Cardiac fibroblast (primary cell): ENCODE results near the gene PTTG1.

Source experiments
- DNase-seq, 2 donors: peaks; one replicate each; pipeline versions ENCODE4 v3.0.0 to v3.0.0-alpha.2; 2010; ENCODE audit warnings: low read depth in 2 of 2
- H3K4me3 ChIP-seq, 2 donors: replicated peaks in 1 of 2; 1 replicate in 1 of 2; 2 replicates in 1 of 2; pipeline ENCODE4 v1.5.1; 2011; ENCODE audit warnings: low read depth in 2 of 2, low read length in 2 of 2, mild to moderate bottlenecking in 2 of 2, moderate library complexity in 1 of 2
- TF ChIP-seq, protein P1 (sequence below): IDR thresholded peaks from one replicate; pipeline ENCODE4 v1.5.1; 2011; ENCODE audit warnings: low read depth, mild to moderate bottlenecking, low read length, inconsistent platforms

PTTG1 gene

DNA sequence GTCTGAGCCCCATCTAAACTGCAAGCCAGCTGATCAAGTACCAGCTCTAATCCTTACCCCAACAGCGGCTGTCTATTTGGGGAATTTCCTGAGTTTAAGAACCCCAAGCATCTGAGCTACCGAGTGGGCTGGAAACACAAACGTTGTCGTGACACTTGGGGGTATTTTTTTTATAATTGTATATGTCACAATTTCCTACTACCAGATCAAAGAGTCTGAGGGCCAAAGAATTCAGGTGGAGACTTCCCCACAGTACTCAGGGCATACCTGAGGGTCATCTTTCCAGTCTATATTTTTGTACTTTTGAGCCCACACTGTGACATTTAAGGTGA lies 42.8 kb downstream of the PTTG1 start:
- no peak for DNase-seq
- TF ChIP-seq, protein P1, sequence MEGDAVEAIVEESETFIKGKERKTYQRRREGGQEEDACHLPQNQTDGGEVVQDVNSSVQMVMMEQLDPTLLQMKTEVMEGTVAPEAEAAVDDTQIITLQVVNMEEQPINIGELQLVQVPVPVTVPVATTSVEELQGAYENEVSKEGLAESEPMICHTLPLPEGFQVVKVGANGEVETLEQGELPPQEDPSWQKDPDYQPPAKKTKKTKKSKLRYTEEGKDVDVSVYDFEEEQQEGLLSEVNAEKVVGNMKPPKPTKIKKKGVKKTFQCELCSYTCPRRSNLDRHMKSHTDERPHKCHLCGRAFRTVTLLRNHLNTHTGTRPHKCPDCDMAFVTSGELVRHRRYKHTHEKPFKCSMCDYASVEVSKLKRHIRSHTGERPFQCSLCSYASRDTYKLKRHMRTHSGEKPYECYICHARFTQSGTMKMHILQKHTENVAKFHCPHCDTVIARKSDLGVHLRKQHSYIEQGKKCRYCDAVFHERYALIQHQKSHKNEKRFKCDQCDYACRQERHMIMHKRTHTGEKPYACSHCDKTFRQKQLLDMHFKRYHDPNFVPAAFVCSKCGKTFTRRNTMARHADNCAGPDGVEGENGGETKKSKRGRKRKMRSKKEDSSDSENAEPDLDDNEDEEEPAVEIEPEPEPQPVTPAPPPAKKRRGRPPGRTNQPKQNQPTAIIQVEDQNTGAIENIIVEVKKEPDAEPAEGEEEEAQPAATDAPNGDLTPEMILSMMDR: no peak
- H3K4me3 ChIP-seq: no peak overlapping the region

DNA sequence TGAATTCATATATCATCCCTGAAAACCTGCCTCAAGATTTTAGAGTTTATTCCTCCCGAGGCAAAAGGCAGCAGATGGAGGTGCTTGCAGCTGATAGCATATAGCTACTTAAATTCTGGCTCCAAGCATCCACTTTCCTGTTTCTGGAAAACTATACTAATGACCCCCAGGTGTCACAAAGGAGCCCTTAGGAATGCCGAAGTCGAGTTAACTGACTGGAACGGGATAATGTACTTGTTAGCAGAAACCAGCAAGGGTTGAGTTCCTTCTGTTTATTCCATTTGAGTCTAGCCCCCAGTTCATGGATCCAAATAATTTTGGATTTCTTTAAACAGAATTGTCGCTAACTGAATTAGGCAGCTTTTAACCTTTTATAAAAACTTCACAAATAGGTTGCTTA lies 44.5 kb downstream of the PTTG1 start:
- TF ChIP-seq, protein P1: no peak
- no peak for DNase-seq
- H3K4me3 ChIP-seq: no peak overlapping the region

DNA sequence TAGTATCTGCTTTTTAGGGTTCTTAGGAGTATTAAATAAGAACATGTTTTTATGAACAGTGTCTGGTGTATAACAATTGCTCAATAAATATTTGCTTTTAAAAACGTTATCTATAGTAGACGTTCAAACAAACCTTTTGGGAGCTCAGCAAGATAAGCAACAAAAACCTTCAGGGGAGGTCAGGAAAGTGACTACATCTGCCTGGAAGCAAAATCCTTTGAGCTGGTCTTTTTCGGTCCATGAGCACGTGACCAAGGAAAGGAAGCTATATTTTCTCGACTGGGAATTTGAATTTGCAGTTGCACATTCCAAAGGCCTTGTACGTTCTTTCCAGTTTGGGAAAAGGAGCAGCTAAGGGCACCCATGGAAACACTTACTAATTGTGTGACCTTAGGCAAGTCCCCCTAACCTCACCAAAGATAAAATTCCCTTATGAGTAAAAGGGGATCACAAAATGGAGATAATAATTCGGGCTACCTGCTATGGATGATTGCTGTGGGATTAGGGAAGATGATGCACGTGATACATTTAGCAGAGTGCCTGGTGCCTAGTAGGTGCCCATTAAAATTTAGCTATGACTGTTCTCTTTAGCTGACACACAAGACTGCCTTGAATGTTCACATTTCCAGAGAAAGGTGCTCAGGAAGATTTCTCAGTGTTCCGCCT lies 45.4 kb downstream of the PTTG1 start:
- peak overlapping the region in 1 of 2 donors; percentile 51 for H3K4me3 ChIP-seq
- TF ChIP-seq, protein P1: no peak
- DNase-seq: peak; percentile 57 to 70

DNA sequence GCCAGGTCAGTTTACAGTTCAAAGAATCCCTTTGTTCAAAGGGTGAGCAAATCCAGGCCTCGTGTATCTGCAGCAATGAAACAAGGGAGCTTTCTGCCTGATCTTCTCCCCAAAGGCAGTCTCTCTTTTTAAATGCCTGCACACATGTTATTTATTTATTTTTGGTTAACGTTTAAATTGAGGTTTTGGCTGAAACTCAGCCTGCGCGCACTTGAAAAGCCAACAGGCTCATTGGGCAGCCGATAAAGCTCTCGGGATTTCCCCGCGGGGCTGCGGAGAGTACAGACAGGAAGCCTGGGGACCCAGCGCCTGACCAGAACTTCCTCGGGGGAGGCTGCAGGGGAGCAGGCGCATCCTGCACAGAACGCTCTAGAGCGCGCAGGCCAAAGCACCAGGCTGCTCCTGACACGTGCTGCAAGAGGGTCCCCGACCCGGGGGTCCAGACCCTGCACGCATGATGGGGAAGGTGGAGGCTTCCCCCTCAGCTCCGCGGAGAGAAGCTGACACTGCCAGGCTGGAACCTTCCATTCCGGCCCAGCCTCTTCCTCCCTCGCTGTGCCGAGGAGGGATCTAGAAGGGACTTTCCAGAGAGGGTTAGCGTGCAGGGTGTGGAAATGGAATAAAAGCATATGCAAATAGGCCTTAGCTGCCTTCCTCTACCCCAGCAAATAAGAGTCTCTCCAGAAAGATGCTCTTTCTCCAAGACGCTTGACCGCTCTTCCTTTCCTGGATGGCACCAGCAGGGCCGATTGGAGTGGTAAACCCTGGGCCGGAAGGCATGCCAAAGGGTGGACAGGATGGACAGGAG lies 46.1 kb downstream of the PTTG1 start:
- DNase-seq: peak; percentile 57 to 93
- H3K4me3 ChIP-seq: peak overlapping the region in 1 of 2 donors; percentile 51
- TF ChIP-seq, protein P1: no peak

DNA sequence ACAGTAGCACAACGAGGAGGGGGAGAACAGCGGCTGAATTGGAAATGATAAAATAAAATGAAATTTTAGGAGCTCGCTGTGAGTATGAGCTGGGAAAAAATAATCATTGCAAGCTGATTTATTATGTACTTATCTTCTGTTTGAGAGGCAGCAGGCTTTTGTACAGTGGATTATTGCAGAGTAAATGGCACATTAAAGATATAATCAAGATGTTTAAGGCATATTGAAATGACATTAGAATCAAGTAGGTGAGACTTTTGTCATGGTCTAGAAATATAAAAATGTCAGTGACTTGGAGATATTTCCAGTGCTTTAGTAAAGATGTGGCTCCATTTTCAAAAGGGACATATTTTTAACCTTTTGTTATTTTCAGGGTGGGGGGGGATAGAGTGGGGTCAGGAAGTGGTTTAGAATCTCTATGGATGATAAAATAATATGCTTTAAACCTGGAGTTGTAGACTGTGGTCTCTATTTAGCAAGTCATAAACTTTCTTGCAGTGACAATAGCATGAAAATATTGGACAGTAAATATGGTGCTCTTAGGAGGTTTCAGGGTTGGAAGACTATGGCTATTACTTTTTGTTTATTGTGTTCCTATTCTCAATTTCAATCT lies 46.8 kb downstream of the PTTG1 start:
- no peak for DNase-seq
- TF ChIP-seq, protein P1: no peak
- H3K4me3 ChIP-seq: peak overlapping the region in 1 of 2 donors; percentile 51

DNA sequence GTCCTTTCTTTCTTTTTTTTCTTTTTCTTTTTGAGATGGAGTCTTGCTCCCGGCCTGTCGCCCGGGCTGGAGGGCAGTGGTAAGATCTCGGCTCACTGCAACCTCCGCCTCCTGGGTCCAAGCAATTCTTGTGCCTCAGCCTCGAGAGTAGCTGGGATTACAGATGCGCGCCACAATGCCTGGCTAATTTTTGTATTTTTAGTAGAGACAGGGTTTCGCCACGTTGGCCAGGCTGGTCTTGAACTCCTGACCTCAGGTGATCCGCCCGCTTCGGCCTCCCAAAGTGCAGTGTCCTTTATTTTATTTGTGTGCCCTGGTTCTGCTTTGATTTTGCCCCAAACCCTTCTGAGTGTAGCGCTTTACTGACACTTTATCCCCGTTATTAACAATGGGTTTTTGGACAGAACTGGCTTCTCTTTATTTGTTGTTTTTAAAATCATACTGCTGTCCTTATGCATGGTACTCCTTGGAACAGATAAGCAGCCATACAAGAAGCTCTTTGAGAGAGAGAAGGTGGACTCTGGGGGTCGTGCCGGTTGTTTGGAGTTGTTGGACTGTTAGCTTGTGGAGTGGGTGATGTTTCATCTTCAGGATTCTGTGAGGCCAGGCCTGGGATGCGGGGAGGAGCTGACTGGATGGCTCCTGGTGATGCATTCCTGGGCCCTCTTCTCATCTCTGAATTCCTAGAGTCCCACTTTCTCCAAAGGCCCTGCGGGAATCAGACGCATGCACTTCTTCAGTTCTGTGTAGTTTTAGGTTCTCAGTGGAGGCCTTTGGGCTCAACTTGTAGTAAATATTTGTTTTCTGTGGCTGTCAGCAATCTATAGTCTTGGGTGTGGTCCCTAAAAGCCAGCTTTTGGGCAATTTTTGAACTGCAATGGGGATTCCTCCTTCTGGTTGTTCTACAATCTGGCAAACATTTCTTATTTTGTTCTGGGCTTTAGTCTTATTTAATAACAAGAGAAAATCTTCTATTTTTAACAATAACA lies 47.8 kb downstream of the PTTG1 start:
- TF ChIP-seq, protein P1: no peak
- peak in 1 of 2 donors; percentile 47 for DNase-seq
- peak overlapping the region in 1 of 2 donors; percentile 51 for H3K4me3 ChIP-seq
